ENCODE results near the gene AKT3.

Gene AKT3

DNA sequence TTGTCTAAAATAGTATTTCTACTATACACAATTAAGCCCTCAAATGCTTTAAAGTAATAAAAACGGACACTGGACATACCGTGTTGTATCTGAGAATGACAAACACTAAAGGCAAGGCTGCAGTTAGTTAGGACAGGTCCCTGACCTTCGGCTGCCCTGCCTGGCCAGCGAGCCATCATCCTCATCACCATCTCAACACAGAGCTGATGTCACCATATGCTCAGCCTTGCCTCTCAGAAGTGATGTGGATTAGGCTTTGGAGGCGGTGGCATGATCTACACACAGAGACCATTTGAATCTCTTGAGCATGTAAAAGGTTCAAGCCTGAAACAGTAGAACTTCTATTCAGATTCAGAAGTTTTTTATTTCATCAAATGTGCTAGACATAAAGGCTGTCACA lies 349.5 kb downstream of the AKT3 start:
- DNase-seq = no peak

DNA sequence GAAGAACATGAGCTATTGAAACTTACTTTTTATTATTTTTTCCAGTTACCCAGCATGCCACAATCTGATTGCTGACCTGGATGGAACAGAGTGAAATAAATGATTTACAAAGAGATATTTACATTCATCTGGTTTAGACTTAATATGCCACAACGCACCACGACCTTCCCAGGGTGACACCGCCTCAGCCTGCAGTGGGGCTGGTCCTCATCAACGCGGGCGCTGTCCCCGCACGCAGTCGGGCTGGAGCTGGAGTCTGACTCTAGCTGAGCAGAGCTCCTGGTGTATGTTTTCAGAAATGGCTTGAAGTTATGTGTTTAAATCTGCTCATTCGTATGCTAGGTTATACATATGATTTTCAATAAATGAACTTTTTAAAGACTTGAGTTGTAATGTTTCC lies 350.3 kb downstream of the AKT3 start:
- no peak for DNase-seq

DNA sequence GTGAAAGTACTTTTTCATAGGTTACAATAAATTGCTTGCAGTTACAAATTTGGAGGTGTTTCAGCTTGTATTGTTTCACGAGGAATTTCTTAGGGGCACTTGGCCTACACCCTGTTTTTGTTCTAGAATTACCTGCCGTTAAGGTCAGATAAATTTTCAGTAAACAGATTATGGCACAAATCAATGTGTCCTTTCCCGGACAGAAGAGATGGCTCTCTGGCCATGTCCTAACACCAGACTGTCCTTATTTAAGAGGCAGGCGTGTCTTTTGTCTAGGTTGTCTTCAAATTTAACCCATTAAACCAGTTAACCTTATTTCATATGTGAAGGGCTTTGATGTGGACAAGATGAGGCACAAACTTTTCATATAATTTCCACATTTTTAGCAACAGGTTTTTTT lies 350.8 kb downstream of the AKT3 start:
- no peak for DNase-seq

DNA sequence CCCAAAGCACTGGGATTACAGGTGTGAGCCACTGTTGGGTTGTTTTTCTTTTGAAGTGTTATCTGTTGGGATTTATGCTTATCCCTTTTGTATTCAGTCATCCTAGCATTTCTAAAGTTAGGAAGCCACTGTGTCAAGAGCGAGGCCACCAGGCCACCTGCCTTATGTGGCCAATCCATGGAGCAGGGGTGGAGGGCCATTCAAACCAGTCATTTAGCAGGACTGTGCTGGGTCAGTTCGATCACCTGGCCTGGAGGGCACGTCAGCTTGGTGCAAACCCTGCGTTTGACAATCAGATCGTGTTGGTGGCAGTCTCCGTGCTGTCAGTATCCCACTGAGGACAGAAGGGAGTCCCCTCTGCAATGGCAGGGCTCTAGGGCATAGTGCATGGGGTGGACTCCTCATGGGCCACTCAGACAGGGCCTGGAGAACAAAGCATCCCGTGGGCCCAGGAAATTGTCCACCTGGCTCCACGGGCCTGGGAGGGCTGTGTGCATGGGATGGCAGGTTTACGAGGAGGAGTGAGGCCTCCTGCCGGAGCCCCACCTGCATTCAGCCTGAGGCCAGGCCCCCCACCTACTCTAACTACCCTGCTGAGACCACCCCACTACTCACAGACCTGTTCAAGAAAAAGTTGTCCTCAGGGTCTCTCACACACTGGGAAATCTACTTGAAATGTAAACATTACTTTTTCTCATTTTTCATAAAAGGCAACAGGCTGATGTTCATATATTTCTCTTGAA lies 351.9 kb downstream of the AKT3 start:
- no peak for DNase-seq

DNA sequence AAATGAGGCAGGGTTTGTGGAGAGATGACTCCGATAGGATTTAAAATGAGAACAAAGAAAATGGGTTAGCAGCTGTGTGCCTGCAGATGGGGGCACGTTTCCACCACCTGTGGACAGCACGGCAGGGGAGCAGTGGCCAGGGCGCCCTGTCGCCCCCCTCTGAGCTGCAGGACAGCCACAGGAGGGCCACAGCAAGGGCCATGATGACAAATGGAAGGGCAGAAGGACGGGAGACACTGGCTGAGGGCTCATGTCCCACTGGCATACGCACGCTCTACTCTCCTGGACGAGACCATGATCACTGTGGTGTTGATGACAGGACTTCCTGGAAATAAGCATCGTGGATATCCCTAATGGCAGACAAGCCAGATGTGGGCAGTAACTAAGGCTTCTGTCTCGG lies 353.2 kb downstream of the AKT3 start:
- no peak for DNase-seq

DNA sequence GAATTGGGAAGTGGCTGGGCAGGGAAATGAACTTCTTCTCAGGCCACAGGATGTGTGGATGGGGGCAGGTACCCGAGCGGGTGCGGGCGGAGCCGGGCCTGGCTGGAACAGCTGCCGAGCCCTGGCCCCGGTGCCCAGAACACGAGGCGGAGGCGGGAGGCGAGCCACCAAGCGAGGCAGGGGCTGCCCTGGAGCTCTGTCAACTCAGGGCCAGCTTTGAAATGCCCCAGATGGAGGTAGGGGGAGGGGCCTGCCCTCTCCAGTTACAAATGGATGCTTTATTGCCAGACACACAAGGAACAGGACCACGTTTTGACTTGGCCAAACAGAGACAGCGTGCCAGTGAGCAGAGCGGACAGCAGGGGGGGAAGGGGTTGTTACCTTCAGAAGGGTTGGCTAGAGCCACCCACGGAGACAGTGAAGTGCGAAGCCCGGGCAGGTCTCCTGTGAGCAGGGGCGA lies 353.8 kb downstream of the AKT3 start:
- DNase-seq = no peak

DNA sequence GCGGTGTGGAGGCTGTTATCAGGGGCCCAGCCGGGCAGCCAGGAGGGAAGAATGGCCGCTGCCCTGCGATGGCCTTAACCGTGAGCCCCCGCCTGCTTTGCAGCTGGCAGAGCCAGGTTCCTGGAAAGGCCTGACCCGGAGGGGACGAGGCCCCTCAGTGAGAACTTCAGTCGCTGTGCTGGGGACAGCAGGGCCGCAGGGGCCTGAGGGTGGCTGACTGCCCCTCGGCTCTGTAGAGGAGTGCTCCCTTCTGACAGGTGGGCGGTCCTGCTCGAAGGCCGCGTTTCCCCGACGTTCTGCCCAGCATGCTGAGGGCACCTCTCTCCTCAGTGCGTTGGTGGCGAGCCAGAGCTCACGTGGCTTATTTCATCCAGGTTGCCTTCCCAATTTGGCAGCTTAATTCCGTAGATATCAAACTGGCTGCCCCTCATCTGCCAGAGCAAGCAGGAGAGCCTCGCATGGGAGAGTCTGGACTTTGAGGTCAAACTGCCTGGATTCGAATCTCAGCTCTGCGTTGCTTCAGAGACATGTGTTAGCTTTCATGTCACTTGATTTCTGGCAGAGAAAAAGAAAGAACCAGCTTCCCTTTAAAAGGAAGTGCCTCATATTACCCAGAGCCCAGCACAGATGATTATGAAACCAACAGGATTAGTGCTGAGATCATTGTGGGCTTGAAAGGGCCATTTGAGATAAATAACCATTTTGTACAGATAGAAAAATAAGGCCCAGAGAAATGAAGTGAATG lies 354.4 kb downstream of the AKT3 start:
- DNase-seq = no peak

DNA sequence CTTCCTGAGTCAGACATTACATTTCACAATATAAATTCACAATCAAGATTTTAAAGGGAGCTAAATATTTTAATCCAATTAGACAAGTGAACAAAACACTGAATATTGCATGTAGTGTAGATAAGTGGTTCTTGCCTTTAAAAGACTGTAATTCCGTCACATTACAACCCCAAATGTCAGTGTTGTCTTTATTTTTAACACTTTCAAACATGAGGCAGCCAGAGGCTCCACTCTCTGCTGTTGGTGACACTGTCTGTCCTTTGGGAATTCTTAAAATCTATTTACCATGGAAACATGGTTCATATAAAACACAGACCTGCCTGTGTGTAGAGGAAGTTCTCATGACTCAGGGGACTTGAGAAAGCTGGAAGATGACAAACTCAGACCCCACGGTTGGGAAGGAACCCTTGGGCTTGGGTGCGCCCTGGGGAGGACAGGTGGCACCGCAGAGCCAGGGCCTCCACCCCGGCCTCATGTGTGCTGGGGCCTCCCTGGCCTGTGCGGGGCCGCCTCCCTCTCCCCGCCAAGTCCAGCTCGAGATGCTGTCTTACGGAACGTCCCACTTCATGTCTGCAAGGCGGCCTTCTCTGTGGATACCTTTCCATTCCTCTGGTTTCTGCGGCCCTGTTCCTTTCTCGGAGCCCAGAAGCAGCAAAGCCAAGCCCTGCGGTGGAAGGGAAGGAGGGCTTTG lies 355.2 kb downstream of the AKT3 start:
- no peak for DNase-seq

DNA sequence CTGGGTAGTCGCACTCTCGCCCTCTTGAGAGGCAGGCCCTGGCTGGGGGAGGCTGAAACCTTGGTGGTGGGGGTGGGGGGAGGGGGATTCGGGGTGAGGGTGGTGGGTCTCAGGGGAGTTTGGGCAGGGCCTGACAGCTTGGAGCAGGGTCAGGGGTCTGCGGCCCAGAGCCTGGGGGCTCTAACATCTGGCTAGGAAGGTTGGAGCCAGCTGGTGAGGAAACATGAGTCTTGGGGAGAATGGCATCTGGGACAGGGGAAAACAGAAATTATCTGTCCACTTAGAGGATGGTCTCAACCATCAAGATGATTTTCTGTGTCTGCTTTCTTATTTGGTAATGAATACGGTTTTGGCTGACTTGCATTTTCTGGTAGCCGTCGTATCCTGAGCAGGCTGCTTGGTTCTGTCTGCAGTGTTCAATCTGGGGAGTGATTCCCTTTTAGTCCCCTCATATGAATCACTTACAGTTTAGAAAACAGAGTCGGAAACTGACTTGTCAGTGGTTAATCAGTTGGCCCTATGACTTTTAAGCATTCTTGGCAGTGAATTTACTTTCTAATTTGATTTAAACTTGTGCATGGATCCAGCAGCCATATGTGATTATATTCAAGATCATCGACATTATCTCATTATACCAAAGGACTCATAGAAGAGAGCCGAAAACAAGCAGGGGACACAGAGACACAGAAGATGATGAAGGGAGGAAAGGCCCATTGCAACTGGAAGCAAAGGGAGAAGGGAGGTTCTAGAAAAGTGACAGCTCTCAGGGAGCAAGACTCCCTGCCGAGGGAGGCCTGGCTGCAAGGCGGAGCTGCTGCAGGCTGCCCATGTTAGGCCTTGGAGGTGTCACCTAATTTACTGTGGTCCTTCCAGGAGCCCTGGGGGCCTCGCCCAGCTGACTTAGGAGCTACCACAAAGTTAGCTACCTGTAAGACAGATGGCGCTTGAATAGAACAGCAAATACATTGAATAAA lies 356.6 kb downstream of the AKT3 start:
- DNase-seq = no peak

DNA sequence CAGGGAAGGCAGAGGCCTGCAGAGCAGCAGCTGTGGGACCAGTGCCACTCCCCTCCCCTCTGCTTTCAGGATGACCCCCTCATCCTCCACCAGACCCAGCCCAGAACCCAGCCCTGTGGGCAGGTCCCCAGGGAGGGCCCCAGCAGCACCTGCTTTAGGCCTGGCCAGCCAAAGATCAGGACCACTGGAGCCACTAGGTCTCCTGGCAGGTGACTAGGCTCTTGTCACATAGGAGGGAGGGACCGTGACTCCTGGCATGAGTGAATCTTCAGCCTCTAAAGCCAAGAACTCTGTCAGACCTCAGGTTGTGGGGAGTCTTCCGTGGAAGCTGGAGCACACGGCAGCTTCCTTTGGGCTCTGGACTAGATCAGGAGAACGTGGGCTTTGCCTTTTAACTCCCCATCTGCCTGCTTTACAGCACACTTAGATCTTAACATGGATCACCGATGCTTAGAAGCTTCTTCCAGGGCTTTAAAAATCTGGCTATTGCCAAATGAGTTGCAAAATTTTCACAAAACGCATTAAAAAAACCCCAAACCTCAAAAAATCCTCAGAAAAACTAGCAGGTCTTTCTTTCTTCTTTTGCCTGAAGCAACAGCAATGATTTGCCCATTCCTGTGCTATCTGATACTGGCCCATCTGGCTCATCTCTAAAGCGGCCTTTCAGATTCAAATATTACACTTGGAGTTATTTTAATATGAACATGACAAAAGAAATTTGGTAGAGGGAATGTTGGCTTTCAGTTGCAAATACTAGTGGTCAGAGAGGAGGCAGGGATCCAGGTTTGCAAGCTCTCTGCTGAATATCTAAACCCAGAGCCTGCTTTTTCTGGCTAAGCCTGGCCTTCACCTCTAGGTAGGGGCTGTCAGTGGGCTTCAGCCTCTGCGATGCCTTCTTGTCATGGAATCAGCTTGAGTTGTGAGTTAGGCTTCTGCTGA lies 359.0 kb downstream of the AKT3 start:
- DNase-seq = no peak

DNA sequence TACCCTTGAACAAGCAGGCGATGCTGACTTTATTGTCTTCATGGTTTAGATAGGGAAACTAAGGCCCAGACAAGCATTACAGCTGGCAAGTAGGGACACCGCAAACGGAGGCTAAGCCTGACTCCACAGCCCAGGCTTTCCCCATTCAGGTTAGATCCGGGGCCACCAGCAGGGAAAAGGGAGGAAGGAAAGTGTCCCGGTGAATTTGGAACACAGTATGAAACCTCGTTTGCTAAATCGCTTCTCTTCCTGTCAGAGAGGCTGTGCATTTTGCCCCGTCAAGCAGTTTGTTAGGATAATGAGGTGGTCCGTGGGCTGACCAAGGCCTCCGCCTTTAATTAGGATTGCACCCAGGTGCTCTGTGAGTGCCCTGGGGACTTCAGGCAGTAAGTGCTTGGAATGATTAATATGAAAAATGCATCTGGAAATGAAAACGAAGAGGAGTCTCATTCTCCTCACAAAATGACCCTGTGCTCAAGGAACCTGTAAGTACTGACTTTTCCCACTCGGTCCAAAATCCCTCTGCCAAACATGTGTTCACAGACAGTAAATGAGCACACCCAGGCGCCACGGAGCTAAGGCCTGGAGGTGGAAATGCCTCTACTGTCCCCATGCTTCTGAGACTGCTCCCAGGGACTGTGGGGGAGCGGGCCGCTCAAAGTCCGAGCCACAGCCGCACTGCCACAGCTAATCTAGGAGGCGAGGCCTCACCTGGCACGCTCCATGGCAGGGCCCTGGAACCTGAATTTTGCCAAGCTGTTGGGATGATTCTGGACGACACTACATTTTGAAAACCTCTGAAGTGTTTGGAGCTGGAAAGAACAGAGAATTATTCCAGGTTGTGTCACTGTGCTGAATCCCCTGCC lies 360.1 kb downstream of the AKT3 start:
- no peak for DNase-seq

DNA sequence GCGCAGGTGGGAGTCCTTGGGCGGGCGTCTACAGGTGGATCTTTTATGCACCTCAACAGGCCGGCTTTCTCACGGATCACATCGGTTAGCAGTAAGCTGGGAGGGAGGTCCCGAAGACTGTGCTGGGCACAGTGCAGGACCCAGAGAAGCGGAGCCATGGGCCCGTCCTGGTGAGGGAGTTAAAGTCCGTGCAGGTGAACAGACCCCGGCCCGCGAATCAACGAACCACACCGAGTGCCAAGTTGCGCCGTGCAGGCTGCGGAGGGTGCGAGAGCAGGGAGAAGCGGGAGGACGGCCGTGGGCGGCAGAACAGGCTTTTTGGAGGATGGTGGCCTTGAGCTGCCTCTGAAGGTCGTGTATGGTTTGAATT lies 360.9 kb downstream of the AKT3 start:
- DNase-seq = no peak

DNA sequence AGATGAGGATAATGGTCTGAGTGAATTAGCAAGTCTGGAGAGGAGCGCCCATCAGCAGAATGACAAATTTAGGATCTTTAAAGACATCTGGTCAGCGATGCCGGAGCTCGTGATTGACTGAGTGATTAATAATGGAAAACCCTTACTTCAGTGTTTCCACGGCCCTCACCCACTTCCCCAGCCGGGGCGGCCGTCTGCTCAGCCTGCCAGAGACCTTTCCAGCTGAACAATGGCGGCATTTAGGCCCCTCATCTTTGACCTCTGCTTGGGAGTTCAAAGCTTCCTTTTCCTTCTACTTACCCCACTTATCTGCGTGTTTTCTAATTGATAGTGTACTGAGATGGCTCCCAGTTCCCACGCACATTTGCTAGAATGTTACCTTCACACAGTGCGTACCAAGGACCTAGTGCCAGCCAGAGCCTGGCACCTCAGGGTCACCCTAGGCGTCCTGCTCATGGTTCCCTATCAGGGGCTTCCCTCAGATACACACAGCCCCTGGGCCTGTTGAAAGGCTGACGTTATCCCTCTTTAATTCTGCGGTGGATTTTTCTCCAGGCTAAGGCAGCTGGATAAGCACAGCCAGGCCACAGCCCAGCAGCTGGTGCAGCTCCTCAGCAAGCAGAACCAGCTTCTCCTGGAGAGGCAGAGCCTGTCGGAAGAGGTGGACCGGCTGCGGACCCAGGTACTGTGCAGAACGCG lies 361.4 kb downstream of the AKT3 start:
- DNase-seq = no peak

DNA sequence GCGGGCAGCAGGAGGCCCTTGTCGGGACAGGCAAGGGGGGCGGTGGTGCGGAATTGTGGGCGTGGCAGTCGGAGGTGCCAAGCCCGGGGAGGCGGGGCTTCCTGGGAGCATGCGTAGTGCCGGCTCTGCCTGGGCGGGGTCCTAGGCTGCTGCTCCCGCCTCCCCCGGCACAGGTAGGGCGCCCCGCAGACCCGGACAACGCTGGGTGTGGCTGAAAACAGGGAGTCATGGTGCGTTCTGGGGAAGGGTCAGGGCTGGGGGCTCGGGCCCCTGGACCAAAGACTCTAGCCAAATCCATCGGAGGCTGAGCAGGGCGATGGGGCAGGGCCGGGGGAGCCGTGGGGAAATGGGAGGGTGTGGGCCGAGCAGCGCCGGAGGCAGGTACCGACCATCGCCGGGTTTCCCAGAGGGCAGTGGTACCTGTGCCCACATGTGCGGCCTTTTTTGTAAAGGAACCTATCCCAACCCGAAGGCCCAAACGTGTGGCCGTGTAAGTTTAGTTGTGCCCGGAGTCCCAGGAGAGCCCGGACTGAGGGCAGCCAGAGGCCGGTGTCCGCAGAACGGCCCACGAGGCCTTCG lies 362.3 kb downstream of the AKT3 start:
- peak; percentile 84 for DNase-seq

DNA sequence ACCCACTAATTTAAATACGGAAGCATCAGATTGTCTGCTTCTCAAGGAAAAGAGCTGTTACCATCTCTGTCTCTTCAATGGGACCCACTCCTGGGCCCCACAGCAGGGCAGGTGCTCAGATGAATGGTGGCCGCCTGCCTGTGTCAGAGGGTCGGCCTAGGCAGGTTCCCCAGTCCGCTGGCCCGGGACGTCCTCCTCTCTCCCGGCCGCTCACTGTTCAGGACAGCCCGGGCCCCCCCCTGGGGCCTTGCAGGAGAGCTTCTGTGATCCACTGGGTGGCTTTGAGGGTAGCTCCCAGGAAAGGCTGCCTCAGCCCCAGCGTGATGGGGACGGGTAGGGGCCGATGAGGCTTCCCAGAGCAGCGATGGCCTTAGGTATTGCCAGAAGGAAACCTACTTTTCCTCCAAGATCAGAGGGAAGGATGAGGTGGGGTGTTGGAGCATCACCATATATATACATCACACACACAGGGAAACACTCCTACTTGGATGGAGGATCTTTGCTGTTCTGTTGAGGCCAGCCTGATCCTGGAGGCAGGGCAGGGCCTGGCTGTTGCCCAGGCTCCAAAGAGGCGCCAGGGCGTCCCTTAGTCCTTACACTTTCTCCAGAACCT lies 362.9 kb downstream of the AKT3 start:
- DNase-seq = no peak

DNA sequence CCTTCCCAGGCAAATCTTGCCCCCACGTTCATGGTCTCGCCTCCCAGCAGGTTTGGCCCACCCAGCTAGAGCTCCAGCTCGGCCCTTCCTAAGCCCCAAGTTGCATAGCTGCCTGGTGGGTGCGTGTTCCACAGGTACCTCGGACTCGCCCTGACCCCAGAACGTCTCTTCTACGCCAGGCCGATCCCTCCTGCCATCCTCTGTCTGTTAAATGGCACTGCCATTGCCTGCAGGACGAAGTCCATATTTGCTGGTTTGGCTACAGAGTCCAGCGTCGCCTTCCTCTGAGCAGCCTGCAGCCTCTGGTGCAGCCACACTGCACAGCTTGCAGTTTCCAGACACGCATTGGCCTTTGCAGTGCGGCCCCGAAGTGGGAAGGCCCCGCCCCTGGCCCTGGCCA lies 366.1 kb downstream of the AKT3 start:
- DNase-seq = no peak

DNA sequence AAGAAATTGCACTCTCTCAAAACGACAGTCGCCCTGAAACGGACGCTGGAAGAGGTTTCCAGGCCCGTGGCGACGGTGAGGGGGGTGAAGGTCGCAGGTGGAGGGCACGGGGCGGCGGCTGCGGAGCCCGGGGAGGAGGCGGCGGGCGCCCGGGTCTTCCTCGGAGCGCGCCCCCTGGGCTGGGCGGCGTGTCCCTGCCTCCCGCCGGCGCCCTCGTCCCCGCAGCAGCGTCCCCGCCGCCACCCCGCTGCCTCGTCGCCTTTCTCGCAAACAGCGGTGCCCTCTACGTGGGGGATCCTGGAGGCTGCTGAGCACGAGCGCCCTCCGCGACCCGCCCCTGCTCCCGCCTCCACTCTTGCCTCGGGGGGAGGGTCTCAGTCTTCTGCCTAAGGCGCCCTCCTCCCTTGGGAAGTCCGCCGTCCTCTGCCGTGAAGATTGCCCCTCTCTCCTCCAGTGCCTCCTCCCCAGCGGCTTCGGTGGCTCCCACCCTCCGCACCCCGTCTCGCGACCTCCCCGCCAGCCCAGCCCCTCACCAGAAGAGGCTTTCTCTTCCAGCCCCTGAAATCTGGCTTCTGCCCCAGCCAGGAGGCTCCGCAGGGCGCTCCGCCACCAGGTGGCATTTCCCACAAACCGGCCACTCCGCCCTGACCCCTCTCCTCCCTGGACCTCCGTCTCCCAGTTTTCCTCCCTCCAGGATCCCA lies 366.8 kb downstream of the AKT3 start:
- no peak for DNase-seq
